T1000 (cell line): ENCODE results near the gene MED10.
"Not testable (repeated sequence)": the region's sequence is repeated elsewhere in the genome, so short reads cannot be mapped to it uniquely, and the experiment has no call there.

ENCODE experiments used
- DNase-seq: peaks from one replicate; lab custom pipeline; 2025; ENCODE audit warnings: mixed read lengths; lab: John Stamatoyannopoulos, UW

The MED10 gene

GRCh38 chr5:6372251-6373080 is 5.9 kb downstream of the MED10 start:
- no peak for DNase-seq

- DNase-seq = no peak
These were observed 7.1 kb downstream of the MED10 start for GRCh38 chr5:6371079-6371810.

DNA sequence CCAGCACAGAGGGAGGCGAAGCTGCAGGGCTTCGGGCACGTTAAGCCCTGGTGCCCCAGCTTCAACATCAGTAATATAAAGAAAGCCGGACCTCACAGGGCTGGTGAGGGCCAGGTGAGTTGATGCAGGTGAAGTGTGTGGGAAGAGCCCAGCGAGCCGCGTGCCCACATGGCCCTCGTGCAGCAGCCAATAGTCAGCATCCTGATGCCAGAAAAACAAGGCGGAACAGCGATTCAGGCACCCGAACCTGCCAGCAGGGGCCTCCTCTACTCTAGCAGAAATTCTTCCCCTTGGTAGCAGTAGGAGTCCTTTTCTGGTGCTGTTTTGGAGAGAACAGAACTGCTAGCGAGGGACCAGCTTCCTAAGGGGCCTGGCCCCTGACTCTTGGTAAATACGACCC is 7.8 kb downstream of the MED10 start:
- DNase-seq = no peak

DNA sequence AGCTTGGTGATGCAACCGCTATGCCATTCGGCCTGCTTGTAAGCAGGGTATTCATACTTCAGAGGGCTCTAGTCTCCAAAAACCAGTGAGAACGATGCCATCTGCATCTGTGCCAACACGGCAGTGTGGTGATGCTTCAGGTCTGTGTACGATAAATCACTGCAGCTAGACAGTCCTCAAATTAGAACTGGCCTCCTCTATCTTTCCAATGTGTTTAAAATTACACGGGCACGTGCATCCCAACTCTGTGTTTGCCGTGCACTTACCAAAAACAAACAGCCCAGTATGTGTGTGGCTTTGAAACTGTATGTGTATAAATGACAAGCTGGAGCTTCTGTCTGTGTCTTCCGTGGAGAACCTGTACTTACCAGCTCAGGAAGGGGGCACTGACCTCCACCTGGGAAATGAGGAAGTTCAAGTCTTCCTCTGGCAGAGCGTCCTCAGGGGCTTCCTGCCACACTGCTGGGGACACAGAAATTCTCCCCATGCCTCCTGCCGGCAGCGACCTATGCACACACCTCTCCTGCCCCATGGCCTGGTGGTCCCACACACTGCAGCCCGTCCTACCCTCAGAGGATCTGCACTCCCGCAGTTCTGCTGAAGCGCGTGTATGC is 12.3 kb downstream of the MED10 start:
- DNase-seq = no peak

GRCh38 chr5:6365142-6365976 is 13.0 kb downstream of the MED10 start:
- DNase-seq = no peak

GRCh38 chr5:6363454-6364011 is 14.8 kb downstream of the MED10 start:
- not testable (repeated sequence) for DNase-seq

GRCh38 chr5:6362846-6363245 is 15.5 kb downstream of the MED10 start:
- DNase-seq = no peak

GRCh38 chr5:6361101-6361500 is 17.2 kb downstream of the MED10 start:
- DNase-seq = no peak

GRCh38 chr5:6360323-6361072 is 17.8 kb downstream of the MED10 start:
- DNase-seq = no peak

DNA sequence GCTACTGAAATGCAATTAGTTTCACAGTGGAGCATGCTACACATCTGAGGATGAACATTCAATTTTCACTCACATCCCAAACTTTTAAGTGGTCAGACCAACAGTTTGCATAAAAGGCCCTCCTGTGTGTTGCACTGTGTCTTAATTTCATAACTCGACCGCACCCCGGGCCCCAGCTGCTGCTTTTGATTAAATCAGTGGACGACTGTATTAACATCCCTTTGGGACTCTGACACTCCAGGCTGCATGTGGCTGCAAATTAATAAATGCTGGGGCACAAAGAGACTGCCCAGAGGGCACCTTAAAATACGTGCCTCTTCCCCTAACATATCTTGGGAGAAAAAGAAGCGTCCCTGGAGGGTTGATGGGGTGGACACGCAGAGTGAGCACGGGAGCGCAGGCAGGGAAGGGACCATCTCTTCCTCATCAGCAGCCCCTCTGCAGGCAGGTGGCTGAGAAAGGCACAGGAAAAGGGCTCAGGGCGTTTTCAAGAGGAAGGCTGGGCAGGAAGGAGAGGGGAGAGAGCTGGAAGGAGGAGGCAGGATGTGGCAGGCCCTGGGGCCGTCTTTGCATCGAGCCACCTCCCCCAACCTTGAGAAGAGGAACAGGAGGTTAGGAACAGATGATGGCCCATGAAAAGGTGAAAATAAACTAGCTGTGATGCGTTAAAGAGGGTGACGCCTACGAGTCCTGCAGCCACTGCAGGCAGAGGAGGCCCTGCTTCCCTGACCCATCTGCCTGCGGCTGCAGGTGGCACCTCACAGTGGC is 18.6 kb downstream of the MED10 start:
- no peak for DNase-seq

DNA sequence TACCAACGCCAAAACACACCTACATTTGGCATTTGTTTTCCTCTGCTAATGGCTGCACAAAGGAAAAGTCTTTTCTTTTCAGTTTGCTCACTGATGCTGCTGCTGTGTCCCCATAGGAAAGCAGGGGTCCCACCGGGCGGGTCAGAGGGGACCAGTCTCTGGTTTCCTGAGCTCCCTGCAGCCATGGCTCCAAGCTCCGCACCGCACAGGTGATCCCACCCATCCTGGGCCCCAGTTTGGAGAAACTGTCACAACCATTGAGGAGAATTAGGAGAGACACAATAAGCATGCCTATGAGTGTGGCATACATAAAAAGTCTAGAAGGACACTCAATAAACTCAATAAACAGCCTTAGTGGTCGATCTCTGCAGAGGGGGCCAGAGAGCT is 19.9 kb downstream of the MED10 start:
- DNase-seq = no peak

DNA sequence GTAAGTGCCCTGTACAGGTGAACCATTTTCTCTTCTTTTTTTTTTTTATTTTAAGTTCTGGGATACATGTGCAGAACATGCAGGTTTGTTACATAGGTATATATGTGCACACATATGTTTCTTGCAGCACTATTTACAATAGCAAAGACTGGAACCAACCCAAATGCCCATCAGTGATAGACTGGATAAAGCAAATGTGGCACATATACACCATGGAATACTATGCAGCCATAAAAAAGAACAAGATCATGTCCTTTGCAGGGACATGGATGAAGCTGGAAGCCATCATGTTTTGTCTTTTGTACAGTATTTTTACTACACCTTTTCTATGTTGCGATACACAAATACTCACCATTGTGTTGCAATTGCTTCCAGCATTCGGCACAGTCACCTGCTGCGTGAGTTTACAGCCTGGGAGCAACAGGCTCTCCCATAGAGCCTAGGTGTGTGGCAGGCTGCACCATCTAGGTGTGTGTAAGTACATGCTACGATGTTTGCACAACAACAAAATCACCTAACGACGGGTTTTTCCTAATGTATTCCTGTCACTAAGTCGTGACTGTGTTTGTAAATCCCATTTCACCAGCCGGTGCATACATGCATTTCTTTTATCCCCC is 20.4 kb downstream of the MED10 start:
- not testable (repeated sequence) for DNase-seq

DNA sequence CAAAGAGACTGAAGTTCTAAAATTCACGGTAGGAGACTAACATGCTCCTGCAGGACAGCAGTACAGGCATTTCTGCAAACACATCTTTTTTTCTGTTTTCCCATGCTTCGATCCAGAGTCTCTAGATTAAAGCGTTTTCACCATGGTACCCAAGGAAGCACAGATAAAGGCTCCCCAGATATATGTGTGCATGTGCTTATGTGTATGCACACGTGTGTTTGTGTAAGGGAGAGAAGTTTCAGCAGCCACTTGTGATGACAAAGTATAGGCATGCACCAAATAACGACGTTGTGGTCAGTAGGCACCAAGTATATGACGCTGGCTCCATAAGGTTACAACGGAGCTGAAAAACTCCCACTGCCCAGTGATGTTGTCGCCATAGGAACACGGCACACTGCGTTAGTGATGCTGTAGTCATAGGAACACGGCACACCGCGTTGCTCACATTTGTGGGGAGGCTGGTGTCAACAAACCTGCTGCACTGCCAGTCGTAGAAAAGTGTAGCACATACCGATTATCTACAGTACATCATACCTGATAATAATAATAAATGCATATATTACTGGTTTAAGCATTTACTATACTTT is 21.7 kb downstream of the MED10 start:
- no peak for DNase-seq

DNA sequence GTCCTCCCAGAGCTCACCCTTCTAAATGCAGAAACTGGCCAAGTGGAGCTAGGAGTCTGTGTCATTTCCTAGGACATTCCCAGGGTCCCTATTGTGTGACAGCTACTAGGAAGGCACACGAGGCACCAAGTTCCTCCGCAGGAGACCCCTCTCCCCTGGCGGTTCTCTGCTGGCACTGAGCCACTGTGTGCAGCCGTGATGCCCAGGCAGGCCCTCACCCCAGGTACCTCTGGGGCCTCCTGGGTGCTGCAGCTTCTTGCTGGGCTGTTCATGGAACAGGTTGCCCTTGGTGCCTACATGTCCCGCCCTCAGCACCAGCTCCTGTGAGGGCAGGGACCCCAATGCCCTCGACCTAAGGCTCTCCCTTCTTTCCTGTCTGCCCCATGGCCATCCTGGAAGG is 23.1 kb downstream of the MED10 start:
- DNase-seq = no peak

- DNase-seq = no peak
These were observed 23.5 kb downstream of the MED10 start for GRCh38 chr5:6354848-6355247.

GRCh38 chr5:6353602-6354302 is 24.6 kb downstream of the MED10 start:
- DNase-seq = no peak

DNA sequence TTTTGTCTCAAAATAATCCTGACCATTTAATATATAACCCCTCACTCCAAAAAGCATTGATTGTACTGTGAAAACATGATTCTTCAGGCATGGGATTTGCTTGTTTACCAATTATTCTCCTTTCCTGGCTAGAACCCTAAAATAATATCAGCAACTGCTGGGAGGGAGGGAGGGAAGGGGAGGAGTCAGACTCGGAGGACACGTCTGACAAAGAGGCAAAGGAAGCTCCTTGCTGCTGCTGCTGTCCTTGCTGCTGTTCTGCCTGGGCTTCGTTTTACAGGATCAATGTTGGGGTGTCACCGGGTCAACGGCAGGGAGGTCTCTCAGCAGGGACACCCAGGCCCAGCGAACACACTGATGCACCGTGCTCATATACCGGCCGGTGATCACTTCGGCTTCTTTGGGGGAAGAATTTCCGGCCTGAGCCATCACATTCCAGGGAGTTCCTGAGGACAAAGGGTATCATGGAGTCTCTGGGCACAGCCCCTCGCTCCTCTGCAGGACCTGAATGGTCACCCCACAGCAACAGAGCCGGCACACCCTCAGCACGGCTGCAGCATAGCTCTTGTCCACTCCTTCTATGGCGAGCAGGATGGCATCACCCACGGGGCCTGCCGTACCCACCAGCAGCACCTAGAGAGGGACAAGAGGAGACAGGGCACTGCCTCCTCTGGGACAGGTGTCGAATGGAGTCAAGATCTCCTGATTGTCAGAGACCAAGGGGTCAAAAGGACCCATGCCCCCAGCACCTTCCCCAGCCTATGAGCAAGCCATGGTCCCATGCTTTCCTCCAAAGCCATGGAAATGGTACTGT is 27.9 kb downstream of the MED10 start:
- no peak for DNase-seq

DNA sequence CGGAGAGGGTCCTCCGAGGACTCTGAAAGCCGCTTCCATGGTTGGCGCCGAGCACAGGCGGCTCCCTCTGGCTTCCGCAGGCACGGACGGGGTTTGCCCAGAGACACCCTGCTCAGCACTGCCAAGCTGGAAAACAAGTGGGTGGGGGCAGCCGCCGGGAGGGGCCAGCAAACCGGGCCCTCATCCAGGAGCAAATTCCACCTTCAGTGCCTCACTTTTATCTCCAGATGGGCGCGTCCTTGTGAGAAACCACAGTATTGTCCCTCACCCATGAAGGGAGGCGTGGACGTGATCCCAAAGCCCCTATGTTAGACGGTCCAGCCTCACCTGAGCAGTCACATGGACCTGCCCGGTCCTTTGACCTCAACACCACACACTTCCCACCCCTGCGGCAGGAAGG is 29.0 kb downstream of the MED10 start:
- no peak for DNase-seq
